H9 (cell line): ENCODE data around the gene RNLS. TPM values are rescaled to one million over a fixed set of nuclear protein-coding genes. Genes with fewer than 3 reads are reported as not detected.

Experiments used
- DNase-seq: peaks from one replicate; pipeline ENCODE4 v3.0.0-alpha.2; 2017
- H2AFZ ChIP-seq: one replicate; pipeline ENCODE4 v1.6.1; 2013; ENCODE audit warnings: mild to moderate bottlenecking, low read length, control low read depth, moderate library complexity
- H2AK5ac ChIP-seq: 2 replicates; pipeline ENCODE4 v1.6.1; 2013; ENCODE audit warnings: low read length, control low read depth, mixed read lengths; ENCODE audit not compliant: insufficient read length
- H2BK120ac ChIP-seq: one replicate; pipeline ENCODE4 v1.6.1; 2013; ENCODE audit warnings: low read depth, mild to moderate bottlenecking, low read length, control low read depth, inconsistent platforms; ENCODE audit not compliant: poor library complexity, severe bottlenecking
- H2BK12ac ChIP-seq: 2 replicates; pipeline ENCODE4 v1.6.1; 2013; ENCODE audit warnings: low read length, control low read depth, mixed read lengths, low read depth; ENCODE audit not compliant: insufficient read length
- H2BK15ac ChIP-seq: 2 replicates; pipeline ENCODE4 v1.6.1; 2013; ENCODE audit warnings: low read depth, low read length, control low read depth
- H2BK20ac ChIP-seq: one replicate; pipeline ENCODE4 v1.6.1; 2013; ENCODE audit warnings: low read depth, mild to moderate bottlenecking, low read length, control low read depth, inconsistent platforms; ENCODE audit not compliant: poor library complexity, severe bottlenecking
- H2BK5ac ChIP-seq: 2 replicates; pipeline ENCODE4 v1.6.1; 2013; ENCODE audit warnings: low read length, control low read depth, mixed read lengths; ENCODE audit not compliant: insufficient read length
- H3K14ac ChIP-seq: 2 replicates; pipeline ENCODE4 v1.6.1; 2013; ENCODE audit warnings: low read length, control low read depth; ENCODE audit not compliant: insufficient read depth
- H3K18ac ChIP-seq: 2 replicates; pipeline ENCODE4 v1.6.1; 2013; ENCODE audit warnings: low read depth, mild to moderate bottlenecking, mixed read lengths, low read length, control low read depth; ENCODE audit not compliant: insufficient read length
- H3K23ac ChIP-seq: 2 replicates; pipeline ENCODE4 v1.6.1; 2013; ENCODE audit warnings: low read length, control low read depth, mixed read lengths, low read depth; ENCODE audit not compliant: insufficient read length
- H3K23me2 ChIP-seq: 2 replicates; pipeline ENCODE4 v1.6.1; 2013; ENCODE audit warnings: low read depth, mild to moderate bottlenecking, mixed read lengths, low read length, control low read depth; ENCODE audit not compliant: insufficient read length, poor library complexity, severe bottlenecking
- H3K27ac ChIP-seq: 2 replicates; pipeline ENCODE4 v1.5.1; 2013; ENCODE audit warnings: low read length, control low read depth, mixed read lengths, low read depth; ENCODE audit not compliant: insufficient read length
- H3K27me3 ChIP-seq: 2 replicates; pipeline ENCODE4 v1.6.1; 2013; ENCODE audit warnings: low read length, control low read depth, inconsistent platforms; ENCODE audit not compliant: insufficient read depth
- H3K4ac ChIP-seq: 2 replicates; pipeline ENCODE4 v1.6.1; 2013; ENCODE audit warnings: low read depth, mild to moderate bottlenecking, control low read depth, inconsistent platforms, low read length, moderate library complexity
- H3K4me1 ChIP-seq: 2 replicates; pipeline ENCODE4 v1.6.1; 2013; ENCODE audit warnings: low read length, control low read depth, inconsistent platforms; ENCODE audit not compliant: insufficient read depth
- H3K4me2 ChIP-seq: 2 replicates; pipeline ENCODE4 v1.6.1; 2013; ENCODE audit warnings: low read length, control low read depth, mixed read lengths; ENCODE audit not compliant: insufficient read length, insufficient read depth
- H3K56ac ChIP-seq: 2 replicates; pipeline ENCODE4 v1.6.1; 2013; ENCODE audit warnings: low read depth, mild to moderate bottlenecking, mixed read lengths, low read length, control low read depth; ENCODE audit not compliant: insufficient read length
- H3K79me1 ChIP-seq: 2 replicates; pipeline ENCODE4 v1.6.1; 2013; ENCODE audit warnings: low read depth, mild to moderate bottlenecking, moderate library complexity, low read length, control low read depth, inconsistent platforms; ENCODE audit not compliant: insufficient read depth, poor library complexity, severe bottlenecking
- H3K79me2 ChIP-seq: 2 replicates; pipeline ENCODE4 v1.6.1; 2013; ENCODE audit warnings: low read length, control low read depth, inconsistent platforms; ENCODE audit not compliant: insufficient read depth
- H3K9ac ChIP-seq: 2 replicates; pipeline ENCODE4 v1.6.1; 2013; ENCODE audit warnings: low read length, control low read depth, mixed read lengths; ENCODE audit not compliant: insufficient read length; ENCODE audit errors: extremely low read depth
- H3K9me3 ChIP-seq: one replicate; pipeline ENCODE4 v1.6.1; 2013; ENCODE audit warnings: low read depth, low read length, inconsistent platforms; ENCODE audit not compliant: control insufficient read depth
- H3T11ph ChIP-seq: one replicate; pipeline ENCODE4 v1.6.1; 2013; ENCODE audit warnings: mild to moderate bottlenecking, low read length, control low read depth, inconsistent platforms
- H4K20me1 ChIP-seq: one replicate; pipeline ENCODE4 v1.6.1; 2013; ENCODE audit not compliant: control insufficient read depth, insufficient read length, insufficient read depth
- H4K5ac ChIP-seq: 2 replicates; pipeline ENCODE4 v1.6.1; 2013; ENCODE audit warnings: low read depth, mild to moderate bottlenecking, mixed read lengths, low read length, control low read depth; ENCODE audit not compliant: insufficient read length
- H4K8ac ChIP-seq: replicated peaks from 2 replicates; pipeline ENCODE4 v1.6.1; 2013; ENCODE audit warnings: low read length, control low read depth, mixed read lengths, low read depth; ENCODE audit not compliant: insufficient read length
- H4K91ac ChIP-seq: 2 replicates; pipeline ENCODE4 v1.6.1; 2013; ENCODE audit warnings: low read depth, mild to moderate bottlenecking, moderate library complexity, mixed read lengths, low read length, control low read depth; ENCODE audit not compliant: insufficient read length
- H3K27ac Mint-ChIP-seq, 3 experiments: 2 replicates in 2 of 3; 3 replicates in 1 of 3; pipeline ENCODE4 v1.8.0; 2020 to 2021; ENCODE audit warnings: mixed read lengths in 3 of 3, mild to moderate bottlenecking in 1 of 3, moderate library complexity in 1 of 3
- H3K27me3 Mint-ChIP-seq: 2 replicates; pipeline ENCODE4 v1.8.0; 2021; ENCODE audit warnings: low read depth, mild to moderate bottlenecking, moderate library complexity, mixed read lengths
- H3K36me3 Mint-ChIP-seq, 3 experiments: 2 replicates in 2 of 3; 3 replicates in 1 of 3; pipeline ENCODE4 v1.8.0; 2020 to 2021; ENCODE audit warnings: low read depth in 3 of 3, mixed read lengths in 3 of 3; ENCODE audit not compliant: insufficient read depth in 1 of 3
- H3K4me1 Mint-ChIP-seq, 2 experiments: 2 replicates each; pipeline ENCODE4 v1.8.0; 2020; ENCODE audit warnings: mixed read lengths in 2 of 2
- H3K4me3 Mint-ChIP-seq, 2 experiments: 2 replicates in 1 of 2; 3 replicates in 1 of 2; pipeline ENCODE4 v1.8.0; 2020 to 2021; ENCODE audit warnings: mild to moderate bottlenecking in 2 of 2, mixed read lengths in 2 of 2, moderate library complexity in 1 of 2
- H3K9me3 Mint-ChIP-seq, 2 experiments: 2 replicates in 1 of 2; 3 replicates in 1 of 2; pipeline ENCODE4 v1.8.0; 2020; ENCODE audit warnings: mild to moderate bottlenecking in 2 of 2, mixed read lengths in 2 of 2, moderate library complexity in 1 of 2
- WGBS: extraction: QIAGEN DNeasy Blood & Tissue Kit; methylation state at CpG from one replicate; pipeline ENCODE4 v1.1.7; 2013; ENCODE audit warnings: missing lambda C conversion rate, low lambda C conversion rate, mixed read lengths; ENCODE audit not compliant: insufficient read length; ENCODE audit errors: extremely low coverage; 5-methylcytosine and 5-hydroxymethylcytosine counted together
- total RNA-seq: library from RNA; stranded (reverse); gene quantifications from 2 replicates; pipeline ENCODE4 v1.2.1, GENCODE V29; 2021
- TF ChIP-seq, protein P1 (sequence below): fragments of 200-600 bp; sonication (generic); conservative IDR thresholded peaks from 3 replicates; pipeline ENCODE4 v1.8.0; 2021; ENCODE audit warnings: antibody characterized with exemption, mild to moderate bottlenecking

Gene RNLS
- total RNA-seq, 1 experiment from 2014 or later, result 7.5 TPM

DNA sequence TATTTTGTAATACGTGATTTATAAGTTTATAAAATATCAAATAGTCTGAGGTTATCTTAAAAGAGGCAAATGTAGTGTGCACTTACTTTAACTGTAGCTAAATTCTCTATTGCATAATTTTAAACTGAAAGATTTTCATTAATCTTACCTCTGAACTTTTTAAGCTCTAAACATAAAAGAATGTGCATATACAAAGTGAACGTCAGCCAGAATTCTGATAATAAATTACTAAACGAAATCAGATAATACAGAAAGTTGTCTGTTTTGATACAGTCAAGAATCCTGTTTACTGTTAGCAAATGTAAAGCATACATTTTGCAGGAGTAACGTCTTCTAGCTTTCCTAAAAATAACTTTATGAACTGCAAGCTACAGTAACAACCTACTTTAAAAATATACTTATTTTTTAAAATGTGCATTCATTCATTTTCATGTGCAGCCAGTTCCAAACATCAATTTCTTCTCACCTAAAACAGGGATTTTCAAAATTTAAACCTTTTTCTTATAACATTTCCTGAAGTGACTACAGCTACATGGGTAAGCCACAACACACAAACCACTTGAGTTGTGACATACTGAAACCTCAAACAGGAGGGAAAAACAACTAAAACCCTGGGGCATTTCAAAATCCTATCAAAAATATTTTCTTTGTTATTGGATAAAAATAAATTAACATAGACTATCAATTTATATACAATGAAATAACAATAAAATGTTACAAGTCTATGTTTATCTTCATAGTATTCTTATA, 92.7 kb downstream of the RNLS start:
- H3K4ac ChIP-seq, result no peak overlapping the region
- no peak overlapping the region for H3K4me2 ChIP-seq
- no peaks in the 10 kb centered on the region for H3K23me2 ChIP-seq
- no peak overlapping the region for H2BK5ac ChIP-seq
- no peak overlapping the region for H3K9ac ChIP-seq
- no peak overlapping the region for H3K27ac Mint-ChIP-seq
- H3K4me1 ChIP-seq, result no peaks in the 10 kb centered on the region
- H3K4me1 Mint-ChIP-seq, result peaks cover 9 to 10% of the 10 kb centered on the region in 2 experiments
- no peak overlapping the region for H3K27ac ChIP-seq
- H2BK20ac ChIP-seq, result no peak overlapping the region
- H2BK15ac ChIP-seq, result no peak overlapping the region
- no peak overlapping the region for H2AFZ ChIP-seq
- H3K9me3 Mint-ChIP-seq, result no peaks in the 10 kb centered on the region
- H3K79me1 ChIP-seq, result no peaks in the 10 kb centered on the region
- no peaks in the 10 kb centered on the region for H3K79me2 ChIP-seq
- WGBS, result no CpG with 5 or more reads among the region's 4 CpGs
- no peak overlapping the region for H3T11ph ChIP-seq
- no peaks in the 10 kb centered on the region; a peak in 1 of 7 replicates for H3K36me3 Mint-ChIP-seq
- no peak overlapping the region for H3K4me3 Mint-ChIP-seq
- no peak for DNase-seq
- no peaks in the 10 kb centered on the region for H4K20me1 ChIP-seq
- no peak overlapping the region for H3K56ac ChIP-seq
- TF ChIP-seq, protein P1, sequence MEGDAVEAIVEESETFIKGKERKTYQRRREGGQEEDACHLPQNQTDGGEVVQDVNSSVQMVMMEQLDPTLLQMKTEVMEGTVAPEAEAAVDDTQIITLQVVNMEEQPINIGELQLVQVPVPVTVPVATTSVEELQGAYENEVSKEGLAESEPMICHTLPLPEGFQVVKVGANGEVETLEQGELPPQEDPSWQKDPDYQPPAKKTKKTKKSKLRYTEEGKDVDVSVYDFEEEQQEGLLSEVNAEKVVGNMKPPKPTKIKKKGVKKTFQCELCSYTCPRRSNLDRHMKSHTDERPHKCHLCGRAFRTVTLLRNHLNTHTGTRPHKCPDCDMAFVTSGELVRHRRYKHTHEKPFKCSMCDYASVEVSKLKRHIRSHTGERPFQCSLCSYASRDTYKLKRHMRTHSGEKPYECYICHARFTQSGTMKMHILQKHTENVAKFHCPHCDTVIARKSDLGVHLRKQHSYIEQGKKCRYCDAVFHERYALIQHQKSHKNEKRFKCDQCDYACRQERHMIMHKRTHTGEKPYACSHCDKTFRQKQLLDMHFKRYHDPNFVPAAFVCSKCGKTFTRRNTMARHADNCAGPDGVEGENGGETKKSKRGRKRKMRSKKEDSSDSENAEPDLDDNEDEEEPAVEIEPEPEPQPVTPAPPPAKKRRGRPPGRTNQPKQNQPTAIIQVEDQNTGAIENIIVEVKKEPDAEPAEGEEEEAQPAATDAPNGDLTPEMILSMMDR, result no peak
- no peak overlapping the region for H3K18ac ChIP-seq
- no peak overlapping the region for H4K91ac ChIP-seq
- no peak overlapping the region for H2BK120ac ChIP-seq
- H2AK5ac ChIP-seq, result no peak overlapping the region
- H3K27me3 ChIP-seq, result no peaks in the 10 kb centered on the region
- H3K14ac ChIP-seq, result no peak overlapping the region
- H3K23ac ChIP-seq, result no peak overlapping the region
- no peaks in the 10 kb centered on the region for H3K9me3 ChIP-seq
- no peak overlapping the region for H4K5ac ChIP-seq
- H2BK12ac ChIP-seq, result no peak overlapping the region
- H3K27me3 Mint-ChIP-seq, result no peaks in the 10 kb centered on the region
- H4K8ac ChIP-seq, result no peak overlapping the region
